NB4 (cell line): ENCODE results near the gene KIF4A.

ENCODE experiments used
- POLR2A ChIP-seq: IDR thresholded peaks from 2 replicates; pipeline ENCODE4 v1.6.1; 2011; ENCODE audit warnings: mild to moderate bottlenecking; ENCODE audit not compliant: insufficient read length; ENCODE audit errors: extremely low read depth
- TF ChIP-seq, protein P1 (sequence below): IDR thresholded peaks from one replicate; pipeline ENCODE4 v1.5.1; 2012; ENCODE audit warnings: low read depth, low read length

DNA sequence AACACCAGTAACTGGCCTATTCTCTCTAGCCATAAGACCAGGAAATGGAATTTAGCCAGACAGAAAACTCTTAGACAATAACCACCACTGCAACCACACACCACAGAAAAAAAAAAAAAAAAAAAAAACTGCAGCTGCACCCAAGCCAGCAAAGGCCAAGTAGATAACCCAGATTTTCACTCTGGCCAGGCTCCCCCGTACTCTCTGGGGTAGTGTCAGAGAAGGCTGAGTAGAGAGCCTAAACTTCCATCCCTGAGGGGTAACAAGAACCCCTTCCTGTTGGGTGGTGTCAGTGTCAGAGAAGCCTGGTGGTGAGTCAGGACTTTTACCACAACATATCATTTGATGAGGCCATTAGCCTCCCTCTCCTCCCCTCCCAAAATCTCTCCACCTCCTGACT, 149.1 kb downstream of the KIF4A start:
- TF ChIP-seq, protein P1, sequence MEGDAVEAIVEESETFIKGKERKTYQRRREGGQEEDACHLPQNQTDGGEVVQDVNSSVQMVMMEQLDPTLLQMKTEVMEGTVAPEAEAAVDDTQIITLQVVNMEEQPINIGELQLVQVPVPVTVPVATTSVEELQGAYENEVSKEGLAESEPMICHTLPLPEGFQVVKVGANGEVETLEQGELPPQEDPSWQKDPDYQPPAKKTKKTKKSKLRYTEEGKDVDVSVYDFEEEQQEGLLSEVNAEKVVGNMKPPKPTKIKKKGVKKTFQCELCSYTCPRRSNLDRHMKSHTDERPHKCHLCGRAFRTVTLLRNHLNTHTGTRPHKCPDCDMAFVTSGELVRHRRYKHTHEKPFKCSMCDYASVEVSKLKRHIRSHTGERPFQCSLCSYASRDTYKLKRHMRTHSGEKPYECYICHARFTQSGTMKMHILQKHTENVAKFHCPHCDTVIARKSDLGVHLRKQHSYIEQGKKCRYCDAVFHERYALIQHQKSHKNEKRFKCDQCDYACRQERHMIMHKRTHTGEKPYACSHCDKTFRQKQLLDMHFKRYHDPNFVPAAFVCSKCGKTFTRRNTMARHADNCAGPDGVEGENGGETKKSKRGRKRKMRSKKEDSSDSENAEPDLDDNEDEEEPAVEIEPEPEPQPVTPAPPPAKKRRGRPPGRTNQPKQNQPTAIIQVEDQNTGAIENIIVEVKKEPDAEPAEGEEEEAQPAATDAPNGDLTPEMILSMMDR = no peak
- no peak for TF ChIP-seq POLR2A
